HepG2 (cell line): ENCODE data around the gene HIPK2. TPM values are rescaled to one million over a fixed set of nuclear protein-coding genes. Genes with fewer than 3 reads are reported as not detected.

Experiments
- IKZF1 ChIP-seq: fragments of 450-650 bp; IDR thresholded peaks from 2 replicates; pipeline ENCODE4 v1.7.1; 2016
- JDP2 ChIP-seq: sonication (generic); formaldehyde crosslinking; IDR thresholded peaks from 2 replicates; pipeline ENCODE4 v1.8.1; 2022; ENCODE audit warnings: missing genetic modification reagents, borderline replicate concordance
- KAT7 ChIP-seq: IDR thresholded peaks from 2 replicates; pipeline ENCODE4 v1.6.1; 2018; ENCODE audit warnings: borderline replicate concordance, missing compliant biosample characterization
- KAT8 ChIP-seq: IDR thresholded peaks from 2 replicates; pipeline ENCODE4 v1.6.1; 2016; ENCODE audit warnings: missing genetic modification reagents, missing compliant biosample characterization
- KDM2A ChIP-seq: sonication (generic); formaldehyde crosslinking; IDR thresholded peaks from 2 replicates; pipeline ENCODE4 v1.4.0; 2020; ENCODE audit warnings: low read depth, missing genetic modification reagents, borderline replicate concordance
- KDM5B ChIP-seq: sonication (generic); formaldehyde crosslinking; IDR thresholded peaks from 2 replicates; pipeline ENCODE4 v1.4.0; 2020; ENCODE audit warnings: missing genetic modification reagents, mild to moderate bottlenecking, borderline replicate concordance
- MATR3 ChIP-seq: sonication (generic); formaldehyde crosslinking; IDR thresholded peaks from 2 replicates; pipeline ENCODE4 v1.4.0; 2020; ENCODE audit warnings: missing genetic modification reagents
- MBNL3 ChIP-seq: fragments of 250-450 bp; sonication (Bioruptor Pico); conservative IDR thresholded peaks from 2 replicates; pipeline ENCODE4 v1.8.0; 2022; ENCODE audit warnings: mild to moderate bottlenecking, inconsistent platforms
- MIXL1 ChIP-seq: IDR thresholded peaks from 2 replicates; pipeline ENCODE4 v1.6.1; 2016
- MLLT10 ChIP-seq: sonication (generic); formaldehyde crosslinking; IDR thresholded peaks from 2 replicates; pipeline ENCODE4 v1.4.0; 2020; ENCODE audit warnings: missing genetic modification reagents
- NCOA1 ChIP-seq: sonication (generic); formaldehyde crosslinking; IDR thresholded peaks from 2 replicates; pipeline ENCODE4 v1.9.0; 2021; ENCODE audit warnings: missing genetic modification reagents
- NFE2L2 ChIP-seq: fragments of 150-350 bp; IDR thresholded peaks from 2 replicates; pipeline ENCODE4 v1.6.1; 2014; ENCODE audit warnings: low read length
- NFRKB ChIP-seq: fragments of 450-650 bp; IDR thresholded peaks from 2 replicates; pipeline ENCODE4 v1.6.1; 2017
- SP2 ChIP-seq: sonication (generic); formaldehyde crosslinking; IDR thresholded peaks from 2 replicates; pipeline ENCODE4 v1.5.1; 2020; ENCODE audit warnings: mild to moderate bottlenecking, missing genetic modification reagents
- SRSF9 ChIP-seq: fragments of 200-400 bp; formaldehyde crosslinking; IDR thresholded peaks from 2 replicates; pipeline ENCODE4 v1.6.1; 2018; ENCODE audit warnings: borderline replicate concordance, mild to moderate bottlenecking, low read depth, low read length; ENCODE audit not compliant: insufficient read depth, poor library complexity, severe bottlenecking
- ZBTB46 ChIP-seq: sonication (generic); formaldehyde crosslinking; IDR thresholded peaks from 2 replicates; pipeline ENCODE4 v1.4.0; 2020; ENCODE audit warnings: mild to moderate bottlenecking, missing genetic modification reagents, borderline replicate concordance
- ZKSCAN1 ChIP-seq: fragments of 150-350 bp; IDR thresholded peaks from 2 replicates; pipeline ENCODE4 v1.6.1; 2014; ENCODE audit warnings: low read length
- ZNF296 ChIP-seq: sonication (generic); formaldehyde crosslinking; conservative IDR thresholded peaks from 2 replicates; pipeline ENCODE4 v1.5.0; 2020; ENCODE audit warnings: mild to moderate bottlenecking, missing genetic modification reagents
- ZNF749 ChIP-seq: sonication (generic); formaldehyde crosslinking; IDR thresholded peaks from 2 replicates; pipeline ENCODE4 v1.8.0; 2022; ENCODE audit warnings: mild to moderate bottlenecking, missing genetic modification reagents, moderate library complexity, borderline replicate concordance
- polyA plus RNA-seq, 8 experiments: library from polyadenylated mRNA; depleted of rRNA in 3 of 8; stranded (reverse) in 7 of 8; unstranded in 1 of 8; fragments of >200 nt; fragmentation: Illumina TruSeq in 4 of 8; extraction: Trizol in 4 of 8; gene quantifications; 2 replicates each; pipeline versions ENCODE4 v1.2.1 to v1.2.3, GENCODE V29; 2011 to 2016; ENCODE audit warnings: low read depth in 4 of 8, missing spikeins in 1 of 8, mixed read lengths in 1 of 8; ENCODE audit not compliant: insufficient read depth in 1 of 8
- total RNA-seq, 5 experiments: library from RNA; depleted of rRNA; stranded (reverse); fragments of >200 nt; fragmentation: Illumina TruSeq; extraction: Trizol; gene quantifications; 2 replicates each; pipeline ENCODE4 v1.2.3, GENCODE V29; 2016; ENCODE audit warnings: low read depth in 1 of 5
- TF ChIP-seq, protein P1 (sequence below): IDR thresholded peaks from 2 replicates; pipeline ENCODE4 v1.6.1; 2016; ENCODE audit warnings: low read depth, missing genetic modification reagents, missing compliant biosample characterization
- TF ChIP-seq, protein P2 (sequence below): sonication (generic); formaldehyde crosslinking; IDR thresholded peaks from 2 replicates; pipeline ENCODE4 v1.4.0; 2020; ENCODE audit warnings: missing genetic modification reagents

HIPK2 gene
- total and polyA plus RNA-seq, 2 of the 13 experiments (the other 11 are each of a cell fraction or from before 2014, with no cell fraction given): 14.4 to 20.2 TPM

DNA sequence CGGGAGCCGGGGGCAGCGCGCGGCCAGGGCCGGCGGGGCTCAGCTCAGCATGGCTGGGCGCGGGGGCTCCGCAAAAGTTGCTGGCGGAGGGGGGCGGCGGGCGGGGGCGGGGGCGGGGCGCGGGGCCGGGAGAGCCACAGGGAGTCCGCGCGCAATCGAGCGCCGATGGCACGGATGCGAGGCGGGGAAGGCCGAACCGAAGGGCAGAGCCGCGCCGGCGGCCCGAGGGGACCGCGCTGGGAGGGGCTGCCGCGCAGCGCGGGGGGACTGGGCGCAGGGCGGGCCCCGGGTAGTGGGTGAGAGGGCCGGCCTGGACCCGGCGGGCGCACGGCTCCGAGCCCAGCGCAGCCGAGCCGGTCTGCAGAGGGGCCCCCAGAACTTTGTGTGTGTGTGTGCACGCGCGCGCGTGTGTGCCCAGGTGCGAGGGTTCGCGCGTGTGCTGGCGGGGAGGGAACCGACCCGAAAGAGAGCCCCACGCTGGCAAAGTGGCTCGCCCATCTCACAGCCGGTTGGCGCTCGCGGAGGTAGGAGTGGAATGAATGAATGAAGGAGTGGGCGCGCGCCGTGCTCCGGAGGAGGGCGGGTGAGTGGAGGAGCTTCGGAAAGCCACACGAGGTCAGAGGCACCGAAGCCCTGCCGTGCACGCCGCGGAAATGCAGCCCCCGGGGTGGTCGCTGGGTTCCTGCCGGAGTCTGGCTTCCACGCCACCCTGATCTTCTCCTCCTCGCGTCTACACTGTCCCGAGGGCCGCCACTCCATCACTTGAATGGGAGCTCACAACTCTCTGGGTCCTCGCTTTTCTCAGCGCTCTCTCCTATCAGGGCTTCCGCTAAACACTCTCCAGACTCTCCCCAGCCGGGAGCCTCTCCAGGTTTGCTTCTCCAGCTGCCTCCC, at the start of gene HIPK2 (continued):
- TF ChIP-seq, protein P1, sequence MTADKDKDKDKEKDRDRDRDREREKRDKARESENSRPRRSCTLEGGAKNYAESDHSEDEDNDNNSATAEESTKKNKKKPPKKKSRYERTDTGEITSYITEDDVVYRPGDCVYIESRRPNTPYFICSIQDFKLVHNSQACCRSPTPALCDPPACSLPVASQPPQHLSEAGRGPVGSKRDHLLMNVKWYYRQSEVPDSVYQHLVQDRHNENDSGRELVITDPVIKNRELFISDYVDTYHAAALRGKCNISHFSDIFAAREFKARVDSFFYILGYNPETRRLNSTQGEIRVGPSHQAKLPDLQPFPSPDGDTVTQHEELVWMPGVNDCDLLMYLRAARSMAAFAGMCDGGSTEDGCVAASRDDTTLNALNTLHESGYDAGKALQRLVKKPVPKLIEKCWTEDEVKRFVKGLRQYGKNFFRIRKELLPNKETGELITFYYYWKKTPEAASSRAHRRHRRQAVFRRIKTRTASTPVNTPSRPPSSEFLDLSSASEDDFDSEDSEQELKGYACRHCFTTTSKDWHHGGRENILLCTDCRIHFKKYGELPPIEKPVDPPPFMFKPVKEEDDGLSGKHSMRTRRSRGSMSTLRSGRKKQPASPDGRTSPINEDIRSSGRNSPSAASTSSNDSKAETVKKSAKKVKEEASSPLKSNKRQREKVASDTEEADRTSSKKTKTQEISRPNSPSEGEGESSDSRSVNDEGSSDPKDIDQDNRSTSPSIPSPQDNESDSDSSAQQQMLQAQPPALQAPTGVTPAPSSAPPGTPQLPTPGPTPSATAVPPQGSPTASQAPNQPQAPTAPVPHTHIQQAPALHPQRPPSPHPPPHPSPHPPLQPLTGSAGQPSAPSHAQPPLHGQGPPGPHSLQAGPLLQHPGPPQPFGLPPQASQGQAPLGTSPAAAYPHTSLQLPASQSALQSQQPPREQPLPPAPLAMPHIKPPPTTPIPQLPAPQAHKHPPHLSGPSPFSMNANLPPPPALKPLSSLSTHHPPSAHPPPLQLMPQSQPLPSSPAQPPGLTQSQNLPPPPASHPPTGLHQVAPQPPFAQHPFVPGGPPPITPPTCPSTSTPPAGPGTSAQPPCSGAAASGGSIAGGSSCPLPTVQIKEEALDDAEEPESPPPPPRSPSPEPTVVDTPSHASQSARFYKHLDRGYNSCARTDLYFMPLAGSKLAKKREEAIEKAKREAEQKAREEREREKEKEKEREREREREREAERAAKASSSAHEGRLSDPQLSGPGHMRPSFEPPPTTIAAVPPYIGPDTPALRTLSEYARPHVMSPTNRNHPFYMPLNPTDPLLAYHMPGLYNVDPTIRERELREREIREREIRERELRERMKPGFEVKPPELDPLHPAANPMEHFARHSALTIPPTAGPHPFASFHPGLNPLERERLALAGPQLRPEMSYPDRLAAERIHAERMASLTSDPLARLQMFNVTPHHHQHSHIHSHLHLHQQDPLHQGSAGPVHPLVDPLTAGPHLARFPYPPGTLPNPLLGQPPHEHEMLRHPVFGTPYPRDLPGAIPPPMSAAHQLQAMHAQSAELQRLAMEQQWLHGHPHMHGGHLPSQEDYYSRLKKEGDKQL (CRISPR knock-in tag): no peak
- TF ChIP-seq ZBTB46: no peak
- TF ChIP-seq JDP2 (CRISPR knock-in tag): no peak
- no peak for TF ChIP-seq NCOA1 (CRISPR knock-in tag)
- TF ChIP-seq ZNF296: no peak
- TF ChIP-seq IKZF1: no peak
- no peak for TF ChIP-seq MLLT10 (CRISPR knock-in tag)
- TF ChIP-seq NFRKB: no peak
- TF ChIP-seq KDM5B (CRISPR knock-in tag): peak; percentile 84
- no peak for TF ChIP-seq MIXL1 (CRISPR knock-in tag)
- TF ChIP-seq ZNF749 (CRISPR knock-in tag): no peak
- no peak for TF ChIP-seq NFE2L2
- no peak for TF ChIP-seq KDM2A
- TF ChIP-seq KAT8: 0 out of 2 replicates have a peak, but pooled peaks have one; percentile 13
- no peak for TF ChIP-seq MATR3 (CRISPR knock-in tag)
- no peak for TF ChIP-seq SP2
- TF ChIP-seq SRSF9: no peak
- no peak for TF ChIP-seq MBNL3 (CRISPR knock-in tag)
- TF ChIP-seq, protein P2, sequence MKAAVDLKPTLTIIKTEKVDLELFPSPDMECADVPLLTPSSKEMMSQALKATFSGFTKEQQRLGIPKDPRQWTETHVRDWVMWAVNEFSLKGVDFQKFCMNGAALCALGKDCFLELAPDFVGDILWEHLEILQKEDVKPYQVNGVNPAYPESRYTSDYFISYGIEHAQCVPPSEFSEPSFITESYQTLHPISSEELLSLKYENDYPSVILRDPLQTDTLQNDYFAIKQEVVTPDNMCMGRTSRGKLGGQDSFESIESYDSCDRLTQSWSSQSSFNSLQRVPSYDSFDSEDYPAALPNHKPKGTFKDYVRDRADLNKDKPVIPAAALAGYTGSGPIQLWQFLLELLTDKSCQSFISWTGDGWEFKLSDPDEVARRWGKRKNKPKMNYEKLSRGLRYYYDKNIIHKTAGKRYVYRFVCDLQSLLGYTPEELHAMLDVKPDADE: no peak
- 0 out of 2 replicates have a peak, but pooled peaks have one; percentile 31 for TF ChIP-seq KAT7 (CRISPR knock-in tag)
- no peak for TF ChIP-seq ZKSCAN1
